ENCODE results near the gene KDSR.
"Not testable (repeated sequence)": the region's sequence is repeated elsewhere in the genome, so short reads cannot be mapped to it uniquely, and the experiment has no call there.

The KDSR gene

DNA sequence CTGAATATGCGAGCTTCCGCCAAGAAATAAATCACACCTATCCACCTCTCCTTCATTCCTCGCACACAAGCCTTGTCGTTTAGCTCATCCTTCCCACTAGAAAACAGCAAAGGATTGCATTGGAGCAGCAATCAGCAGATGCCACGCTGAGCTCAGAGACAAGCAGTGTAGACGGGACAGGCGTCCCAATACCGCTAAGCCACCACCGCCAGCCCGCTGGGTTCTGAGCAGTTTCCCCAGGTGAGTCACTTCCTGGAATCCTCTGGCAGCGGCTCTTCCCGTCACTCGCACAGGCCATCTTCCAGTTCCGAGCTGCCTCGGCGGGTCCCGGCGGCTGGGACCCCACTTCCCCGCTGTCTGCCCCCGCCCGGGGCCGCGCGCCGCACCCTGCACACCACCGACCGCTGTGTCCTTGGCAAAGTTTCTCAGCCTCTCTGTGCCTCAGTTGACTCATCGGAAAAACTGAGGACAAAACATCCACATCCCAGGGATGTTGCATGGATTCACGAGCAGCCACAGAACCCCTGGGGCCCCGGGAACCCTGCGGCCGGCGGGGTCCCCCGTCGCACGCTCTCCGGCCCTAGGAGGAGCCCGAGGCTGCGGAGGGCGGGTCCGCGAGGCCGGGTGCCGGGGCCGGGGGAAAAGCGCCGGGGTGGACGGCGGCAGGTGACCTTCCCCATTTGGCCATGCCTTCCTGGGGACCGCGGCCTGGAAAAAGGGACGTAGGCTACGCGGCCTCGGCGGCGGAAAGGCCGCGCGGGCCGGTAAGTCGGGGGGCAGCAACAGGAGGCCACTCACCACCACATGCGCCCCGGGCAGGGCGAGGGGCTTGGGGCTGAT lies 573 bp downstream of the KDSR start:
- peak; percentile 61 for DNase-seq (ENCODE audit: low read depth)

DNA sequence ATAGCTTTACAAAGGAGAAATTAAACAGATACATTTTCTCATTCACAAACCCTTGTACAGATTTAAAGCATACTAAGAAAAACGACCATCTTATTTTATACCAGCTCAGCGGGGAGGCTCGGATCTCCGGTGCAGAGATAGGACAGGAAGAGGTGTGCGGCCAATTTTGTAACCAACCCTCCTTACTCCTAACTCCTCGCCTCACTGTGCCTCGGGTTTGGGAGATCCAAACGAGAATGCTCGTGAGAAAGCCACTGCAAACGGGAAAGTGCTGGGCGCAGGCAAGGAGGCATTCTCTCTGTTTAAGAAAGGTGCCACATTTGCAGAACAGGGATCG lies 1.2 kb downstream of the KDSR start:
- DNase-seq (ENCODE audit: low read depth) = no peak

DNA sequence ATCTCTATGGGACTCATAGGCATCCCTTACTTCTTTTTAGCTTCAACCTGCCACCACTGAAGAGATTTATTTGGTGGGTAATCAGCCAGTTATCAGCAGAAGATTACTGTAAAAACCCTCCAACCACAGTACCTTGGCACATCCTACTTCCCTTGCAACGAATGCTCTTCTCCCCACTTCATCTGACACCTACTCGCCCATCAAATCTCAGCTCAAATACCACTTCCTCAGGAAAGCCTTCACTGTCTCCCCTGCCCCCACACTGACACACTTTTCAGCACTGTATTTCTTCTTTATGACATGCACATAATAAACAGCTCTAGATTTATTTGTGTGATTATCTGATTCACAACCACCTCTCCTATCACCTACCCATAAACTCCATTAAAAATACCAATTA lies 3.1 kb downstream of the KDSR start:
- DNase-seq (ENCODE audit: low read depth) = peak; percentile 1

DNA sequence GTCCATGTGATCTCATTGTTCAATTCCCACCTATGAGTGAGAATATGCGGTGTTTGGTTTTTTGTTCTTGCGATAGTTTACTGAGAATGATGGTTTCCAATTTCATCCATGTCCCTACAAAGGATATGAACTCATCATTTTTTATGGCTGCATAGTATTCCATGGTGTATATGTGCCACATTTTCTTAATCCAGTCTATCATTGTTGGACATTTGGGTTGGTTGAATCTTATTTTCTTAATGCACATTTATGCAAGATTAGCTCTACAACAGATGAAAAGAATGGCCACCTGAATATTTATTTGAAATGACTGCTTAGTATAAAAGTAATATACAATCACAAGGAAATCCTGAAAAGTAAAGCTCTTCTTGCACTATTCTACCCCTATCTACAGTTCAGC lies 3.6 kb downstream of the KDSR start:
- not testable (repeated sequence) for DNase-seq (ENCODE audit: low read depth)

DNA sequence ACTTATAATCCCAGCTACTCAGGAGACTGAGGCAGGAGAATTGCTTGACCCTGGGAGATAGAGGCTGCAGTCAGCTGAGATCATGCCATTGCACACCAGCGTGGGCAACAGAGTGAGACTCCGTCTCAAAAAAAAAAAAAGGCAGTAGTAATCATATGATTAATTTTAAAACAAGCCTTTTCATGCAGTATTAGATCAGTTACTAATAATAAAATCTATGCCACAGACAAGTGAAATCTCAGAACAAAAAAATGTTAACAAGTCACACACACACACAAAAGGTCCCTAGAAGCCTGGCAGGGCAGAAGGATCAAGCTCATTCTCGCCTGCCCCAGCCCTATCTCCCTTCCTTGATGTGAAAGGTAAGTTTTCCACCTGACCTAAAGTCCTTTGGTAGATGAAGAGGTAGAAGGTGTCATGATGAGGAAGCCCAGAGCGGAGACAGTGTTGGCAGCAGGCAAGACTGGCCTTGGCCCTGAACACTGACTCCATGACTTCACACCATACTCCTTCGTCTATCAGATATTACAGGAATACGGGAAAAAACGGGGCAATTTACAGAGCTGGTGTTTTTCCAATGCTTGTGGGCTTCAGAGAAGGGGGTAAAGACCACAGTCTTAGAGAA lies 10.6 kb downstream of the KDSR start:
- no peak for DNase-seq (ENCODE audit: low read depth)

DNA sequence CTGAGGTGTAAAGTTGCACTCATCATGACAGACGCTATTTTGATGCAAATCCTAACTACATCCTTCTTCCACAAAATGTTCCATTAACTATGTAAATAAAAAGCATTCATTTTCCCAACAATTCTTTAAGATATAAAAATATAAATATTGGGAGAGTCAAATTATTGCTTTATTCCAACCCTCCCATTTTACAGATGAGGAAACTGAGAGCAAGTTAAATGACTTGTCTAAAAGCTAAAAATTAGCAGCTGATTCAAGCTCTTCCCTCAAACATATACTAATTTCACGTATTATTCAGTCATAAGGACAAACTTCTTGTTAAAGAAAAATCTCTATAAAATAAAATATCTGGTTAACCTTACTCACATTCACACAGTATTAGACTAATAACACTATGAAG lies 16.8 kb downstream of the KDSR start:
- no peak for DNase-seq (ENCODE audit: low read depth)

DNA sequence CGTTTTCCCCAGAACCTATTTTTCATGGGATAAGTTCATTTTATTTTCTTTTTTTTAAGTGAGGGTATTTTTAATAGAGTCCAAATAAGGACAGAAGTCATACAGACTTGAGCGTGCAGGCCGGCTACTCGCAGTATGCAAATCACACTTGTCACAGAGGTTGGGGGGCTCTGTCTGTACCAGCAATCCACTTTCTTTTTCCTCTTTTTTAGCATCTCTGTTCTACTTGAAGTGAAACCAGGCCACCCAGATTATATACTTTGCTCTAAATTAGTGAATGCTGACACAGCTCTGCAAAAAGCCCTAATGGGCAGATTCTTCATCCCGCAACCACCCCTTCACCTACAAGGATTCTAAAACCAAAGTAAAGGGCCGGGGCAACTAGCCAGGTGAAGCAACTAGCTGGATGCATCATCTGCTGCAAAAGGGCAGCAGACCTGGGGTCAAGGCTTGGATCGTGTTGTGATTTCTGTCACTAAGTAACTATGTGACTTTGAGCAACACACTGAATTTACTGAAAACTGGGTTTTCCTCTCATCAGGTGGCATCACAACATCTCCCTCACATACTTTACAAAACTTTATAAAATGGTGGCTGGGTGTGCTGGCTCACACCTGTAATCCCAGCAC lies 18.4 kb downstream of the KDSR start:
- DNase-seq (ENCODE audit: low read depth) = no peak

DNA sequence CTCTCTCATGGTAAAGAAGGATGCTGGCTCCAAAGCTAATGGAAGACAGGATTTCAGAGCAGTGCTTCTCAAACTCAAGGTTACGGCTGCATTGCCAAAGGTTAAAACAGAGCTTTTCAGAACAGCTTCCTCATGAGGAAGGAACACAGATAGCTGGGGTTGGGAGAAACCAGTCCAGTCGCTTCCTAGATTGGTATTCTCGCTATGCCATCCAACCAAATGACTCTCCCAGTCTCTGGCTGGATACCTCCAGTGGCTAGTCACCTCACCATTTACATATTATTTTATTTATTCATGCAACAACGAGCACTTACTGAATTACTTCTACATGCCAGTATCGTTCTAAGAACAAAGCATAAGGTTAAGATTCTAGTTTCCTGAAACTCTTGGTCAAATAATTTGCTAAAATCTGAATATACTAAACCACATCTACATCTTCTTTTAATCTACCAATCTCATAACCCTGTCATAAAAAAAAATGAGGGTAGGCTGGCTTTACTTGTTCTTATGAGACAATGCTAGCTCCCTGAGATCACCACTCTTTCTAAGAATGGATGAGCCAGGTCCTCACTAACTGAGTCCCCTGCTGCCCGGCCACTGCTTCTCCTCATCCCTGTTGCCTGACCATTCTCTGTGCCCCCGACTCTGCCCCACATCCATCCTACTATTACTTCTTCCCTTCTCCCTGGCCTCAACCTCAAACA lies 20.4 kb downstream of the KDSR start:
- DNase-seq (ENCODE audit: low read depth) = no peak

DNA sequence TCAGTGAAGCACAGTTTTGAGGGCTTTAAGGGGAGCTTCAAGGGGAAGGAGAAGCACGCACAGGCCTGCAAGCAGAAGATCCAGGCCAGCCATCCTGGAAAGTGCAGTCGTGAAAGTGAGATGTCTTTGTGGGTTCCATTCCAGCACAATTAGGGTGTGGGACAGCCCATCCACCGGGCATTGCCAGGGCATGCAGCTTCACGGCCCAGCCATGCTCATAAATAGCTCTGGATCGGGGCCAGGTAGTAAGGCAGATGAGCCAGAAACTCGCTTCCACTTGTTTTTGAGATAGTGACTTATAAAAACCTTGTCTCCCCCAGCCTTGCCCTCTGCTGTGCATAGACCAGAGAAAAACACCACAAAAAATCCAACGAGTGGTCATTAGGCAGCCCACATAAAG lies 21.0 kb downstream of the KDSR start:
- no peak for DNase-seq (ENCODE audit: low read depth)

DNA sequence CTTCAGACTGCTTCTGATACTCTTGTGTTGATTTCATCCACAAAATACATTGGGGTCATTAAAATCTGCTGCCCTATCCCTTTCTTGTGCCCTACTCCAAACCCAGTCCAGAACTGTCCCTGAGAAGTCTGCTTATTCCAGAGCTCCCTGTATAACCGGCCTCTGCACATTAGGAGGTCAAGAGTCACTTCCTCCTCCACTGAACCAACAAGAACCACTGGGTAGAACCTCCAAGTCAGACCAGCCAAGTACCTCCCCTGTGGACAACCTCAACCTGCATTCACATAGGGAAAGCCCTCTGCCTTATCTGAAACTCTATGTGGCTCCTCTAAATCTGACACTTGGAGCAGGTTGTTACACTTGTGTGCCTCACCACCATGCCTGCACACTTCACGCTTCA lies 22.1 kb downstream of the KDSR start:
- no peak for DNase-seq (ENCODE audit: low read depth)

DNA sequence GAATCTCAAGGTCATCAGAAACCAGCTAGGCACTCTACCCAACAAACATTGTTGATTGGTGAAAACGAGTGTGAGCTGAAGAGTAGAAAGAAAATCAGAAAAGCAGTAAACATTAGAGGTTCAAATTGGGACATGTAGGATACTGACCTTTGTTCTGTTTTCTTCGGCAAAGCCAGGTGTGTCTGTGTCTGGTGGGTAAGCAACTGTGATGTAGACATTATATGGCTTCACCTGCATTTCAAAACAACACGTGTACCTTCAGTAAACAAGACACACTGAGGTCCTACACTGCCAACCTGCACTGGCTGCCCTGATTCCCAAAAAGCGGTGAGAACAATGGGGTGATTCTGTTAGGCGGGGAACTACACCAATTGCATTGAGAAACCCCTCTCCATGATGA lies 22.7 kb downstream of the KDSR start:
- no peak for DNase-seq (ENCODE audit: low read depth)

DNA sequence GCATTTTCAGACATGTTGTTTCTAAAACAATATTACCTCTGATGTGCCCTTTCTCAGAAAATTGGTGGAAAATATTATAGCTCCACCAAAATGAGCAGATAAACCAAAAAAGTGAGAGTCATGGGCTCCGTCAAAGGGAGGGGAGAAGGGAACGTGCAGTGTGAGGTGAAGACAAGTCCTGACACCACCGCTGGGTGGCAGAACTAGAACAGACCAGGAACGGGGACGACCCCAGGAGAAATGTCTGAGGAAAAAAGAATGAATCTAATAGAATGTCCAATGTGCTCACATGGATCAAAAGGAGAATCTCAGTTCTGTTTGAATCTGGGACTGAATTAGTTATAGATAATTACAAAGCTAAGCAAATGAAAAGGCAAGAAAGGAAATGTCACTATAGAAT lies 24.8 kb downstream of the KDSR start:
- no peak for DNase-seq (ENCODE audit: low read depth)

DNA sequence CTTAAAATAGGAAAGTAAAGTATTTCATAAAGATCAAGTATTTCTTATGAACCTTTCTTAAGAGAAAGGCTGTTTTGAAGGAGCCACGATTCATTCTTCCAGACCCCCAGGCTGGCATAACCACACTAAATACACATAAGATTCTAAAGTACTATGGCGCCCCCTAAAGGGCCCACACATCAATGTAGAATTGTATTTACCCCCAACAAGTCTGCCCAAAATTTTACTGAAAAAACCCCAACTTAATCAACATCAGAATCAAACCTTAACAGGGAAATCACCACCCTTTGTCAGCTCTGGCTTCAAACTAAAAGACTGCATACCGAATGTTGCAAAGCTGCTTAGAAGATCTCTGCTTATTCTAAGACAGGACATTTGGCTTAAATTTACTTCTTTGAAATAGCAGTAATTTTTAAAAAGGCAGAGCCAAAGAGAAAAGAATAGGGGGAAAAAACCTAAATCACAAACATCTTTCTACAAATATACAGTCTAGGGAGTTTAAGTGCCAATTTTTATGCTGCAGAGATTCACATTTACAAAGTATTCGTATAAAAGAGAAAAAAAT lies 27.0 kb downstream of the KDSR start:
- DNase-seq (ENCODE audit: low read depth) = peak; percentile 29

DNA sequence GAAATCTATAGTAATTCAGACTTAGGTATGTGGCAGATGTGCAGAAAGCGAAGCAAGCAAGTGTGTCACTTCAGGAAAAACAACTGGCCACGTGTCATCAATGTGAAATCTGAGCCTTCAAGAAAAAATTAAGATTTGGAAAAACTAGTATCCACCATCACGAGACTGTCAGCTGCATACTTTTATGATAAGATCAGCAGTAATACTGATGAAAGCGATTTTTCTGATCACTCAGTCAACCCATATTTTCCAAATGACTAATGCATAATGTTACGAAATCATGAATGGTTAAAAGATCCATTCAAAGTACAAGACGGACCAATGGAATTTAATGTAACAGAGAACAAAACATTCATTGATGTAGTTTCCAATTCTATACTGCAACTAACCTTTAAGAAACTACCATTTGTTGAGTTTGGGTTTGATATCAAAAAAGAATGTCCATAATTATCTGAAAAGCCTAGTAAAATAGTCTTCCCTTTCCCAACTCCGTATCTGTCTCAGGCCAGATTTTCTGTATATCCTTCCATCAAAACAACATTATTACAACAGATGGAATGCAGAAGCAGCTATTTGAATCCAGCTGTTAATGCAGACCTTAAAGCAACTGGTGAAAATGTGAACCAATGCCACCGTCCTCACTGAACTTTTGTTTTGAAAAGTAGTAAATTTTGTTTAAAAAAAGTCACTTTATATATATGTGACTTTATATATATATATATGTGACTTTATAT lies 30.5 kb downstream of the KDSR start:
- DNase-seq (ENCODE audit: low read depth) = no peak

DNA sequence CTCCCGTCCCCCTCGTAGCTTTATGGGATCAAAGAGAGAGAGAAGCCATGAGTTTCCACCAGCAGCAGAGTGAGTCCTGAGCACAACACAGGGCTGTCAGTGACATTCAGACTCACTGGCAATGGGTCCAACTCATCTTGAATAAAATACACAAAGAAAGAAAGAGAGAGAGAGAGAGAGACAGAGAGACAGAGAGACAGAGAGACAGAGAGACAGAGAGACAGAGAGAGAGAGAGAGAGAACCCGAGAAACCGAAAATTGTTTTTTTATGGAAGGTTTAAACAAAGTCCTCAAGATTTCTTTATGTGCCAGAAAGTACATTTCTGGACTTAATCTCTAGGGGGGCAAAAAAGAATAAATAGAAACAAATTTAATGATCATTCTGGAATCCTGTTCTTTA lies 35.9 kb downstream of the KDSR start:
- no peak for DNase-seq (ENCODE audit: low read depth)

DNA sequence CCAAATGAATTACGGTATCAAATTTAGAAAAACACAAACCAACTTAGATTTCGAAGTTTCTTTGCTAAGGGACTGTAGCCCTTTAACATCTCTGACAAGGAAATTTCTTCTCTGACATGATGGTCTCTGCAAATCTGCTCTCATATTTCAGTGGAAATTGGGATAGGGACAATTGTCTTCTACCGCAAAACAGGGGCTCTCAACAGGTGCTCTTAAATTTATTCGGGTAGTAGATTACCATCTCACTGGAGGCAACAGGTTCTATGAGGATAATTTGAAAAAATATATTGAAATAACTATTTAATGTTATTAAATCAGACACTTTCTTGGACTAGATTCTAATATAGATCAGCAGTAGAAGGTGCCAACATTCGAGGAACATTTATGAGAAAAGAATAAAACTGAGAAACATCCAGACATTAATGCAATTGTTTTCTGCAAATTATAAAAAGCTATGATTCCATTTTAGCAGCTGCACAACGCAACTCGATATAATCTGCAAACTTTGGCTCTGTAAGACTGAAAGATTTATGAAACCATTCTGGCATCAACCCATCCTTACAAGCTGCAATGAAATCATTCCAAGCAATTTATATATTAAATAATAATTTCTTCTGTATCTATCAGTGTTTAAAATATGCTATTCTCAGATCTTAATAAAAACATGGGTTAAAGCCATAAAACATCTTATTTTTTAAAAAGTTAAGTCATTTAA lies 37.4 kb downstream of the KDSR start:
- no peak for DNase-seq (ENCODE audit: low read depth)

DNA sequence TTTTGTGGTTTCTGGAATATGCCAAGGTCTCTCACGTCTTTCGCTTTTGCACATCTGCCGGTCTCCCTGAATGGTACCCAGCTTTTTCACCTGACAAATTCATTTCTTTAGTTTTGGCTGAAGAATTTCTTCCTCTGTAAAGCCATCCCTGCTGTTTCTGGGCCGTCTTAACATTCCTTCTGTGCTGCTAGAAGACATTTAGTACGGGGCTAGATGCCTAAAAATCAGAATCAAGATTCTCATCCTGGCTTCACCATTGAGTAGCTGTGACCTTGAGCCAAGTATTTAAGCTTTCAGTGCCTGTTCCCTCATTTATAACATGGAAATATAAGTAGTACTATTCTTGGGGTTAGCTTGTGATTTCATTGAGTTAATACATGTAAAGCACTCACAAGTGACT lies 41.0 kb downstream of the KDSR start:
- no peak for DNase-seq (ENCODE audit: low read depth)

DNA sequence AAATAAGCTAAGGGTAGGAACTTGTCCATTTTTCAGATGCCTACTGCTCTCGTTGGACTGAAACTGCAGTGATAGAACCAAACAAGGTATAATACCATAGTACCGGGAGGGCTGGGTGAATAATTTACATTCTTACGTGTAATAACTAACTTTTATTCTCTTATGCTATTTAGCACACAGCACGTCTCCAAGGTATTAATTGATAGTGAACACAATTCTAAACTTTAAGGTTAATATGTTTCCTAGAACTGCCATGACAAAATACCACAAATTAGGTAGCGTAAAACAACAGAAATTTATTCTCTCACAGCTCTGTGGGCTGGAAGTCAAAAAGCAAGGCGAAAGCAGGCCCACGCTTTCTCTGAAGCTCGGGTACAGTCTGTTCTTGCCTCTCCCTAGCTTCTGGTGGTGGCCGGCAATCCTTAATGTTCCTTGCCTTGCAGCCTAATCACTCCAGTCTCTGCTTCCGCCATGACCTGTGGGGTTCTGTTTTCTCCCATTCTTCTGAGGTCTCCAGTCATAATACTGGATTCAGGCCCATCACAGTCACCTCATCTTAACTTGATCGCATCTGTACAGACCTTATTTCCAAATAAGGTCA lies 41.8 kb downstream of the KDSR start:
- no peak for DNase-seq (ENCODE audit: low read depth)

DNA sequence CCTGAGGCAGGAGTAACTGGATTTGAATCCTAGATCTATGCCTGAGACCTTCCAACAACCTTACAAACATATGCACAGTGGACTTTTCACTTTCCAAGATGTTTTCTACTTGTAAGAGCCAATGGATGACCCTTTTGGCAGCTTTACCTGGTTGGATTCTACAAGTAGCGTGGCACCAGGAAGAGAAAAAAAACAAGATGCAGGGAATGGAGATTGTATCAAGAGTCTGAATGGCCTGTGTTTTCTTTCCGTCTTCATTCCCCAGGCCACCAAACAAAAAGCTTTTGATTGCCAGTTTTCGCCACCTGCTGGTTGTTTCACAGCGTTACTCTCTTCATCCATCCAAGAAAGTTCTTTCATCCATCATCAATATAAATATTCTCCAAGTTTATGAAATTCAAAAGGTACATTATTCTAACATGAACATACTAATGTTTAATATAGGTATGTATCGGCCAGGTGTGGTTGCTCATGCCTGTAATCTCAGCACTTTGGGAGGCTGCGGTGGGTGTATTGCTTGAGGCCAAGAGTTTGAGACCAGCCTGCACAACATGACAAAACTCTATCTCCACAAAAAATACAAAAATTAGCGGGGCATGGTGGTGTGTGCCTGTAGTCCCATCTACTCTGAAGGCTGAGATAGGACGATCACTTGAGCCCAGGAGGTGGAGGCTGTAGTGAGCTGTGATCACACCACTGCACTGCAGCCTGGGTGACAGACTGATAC lies 43.9 kb downstream of the KDSR start:
- DNase-seq (ENCODE audit: low read depth) = peak; percentile 42

DNA sequence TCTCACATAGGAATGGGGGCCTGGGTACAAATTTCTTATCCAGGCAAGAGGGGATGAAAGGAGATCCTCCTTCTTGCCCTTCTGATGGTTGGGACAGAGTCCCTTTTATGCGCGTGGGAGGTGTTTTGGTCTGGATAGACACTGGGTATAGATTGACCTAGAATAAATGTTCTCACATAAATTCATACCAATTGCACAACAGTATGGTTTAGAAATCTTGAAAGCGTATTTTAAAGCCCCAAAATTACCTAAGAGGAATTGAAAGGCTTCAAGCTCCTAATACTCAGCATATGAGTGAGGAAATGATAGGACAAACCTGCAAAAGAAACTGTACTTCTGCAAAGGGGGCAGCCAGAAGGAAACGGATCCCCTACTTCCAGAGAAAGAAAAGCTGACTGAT lies 44.8 kb downstream of the KDSR start:
- no peak for DNase-seq (ENCODE audit: low read depth)

Measured in T follicular helper cell (primary cell).